ENCODE measurements around the gene GJC1. TPM values are rescaled to one million over a fixed set of nuclear protein-coding genes. Genes with fewer than 3 reads are reported as not detected.
A peak's percentile ranks its signal among the peaks of the same experiment; 100 is the strongest.

Gene GJC1
- total RNA-seq, 1 experiment from 2014 or later, result 119 TPM

DNA sequence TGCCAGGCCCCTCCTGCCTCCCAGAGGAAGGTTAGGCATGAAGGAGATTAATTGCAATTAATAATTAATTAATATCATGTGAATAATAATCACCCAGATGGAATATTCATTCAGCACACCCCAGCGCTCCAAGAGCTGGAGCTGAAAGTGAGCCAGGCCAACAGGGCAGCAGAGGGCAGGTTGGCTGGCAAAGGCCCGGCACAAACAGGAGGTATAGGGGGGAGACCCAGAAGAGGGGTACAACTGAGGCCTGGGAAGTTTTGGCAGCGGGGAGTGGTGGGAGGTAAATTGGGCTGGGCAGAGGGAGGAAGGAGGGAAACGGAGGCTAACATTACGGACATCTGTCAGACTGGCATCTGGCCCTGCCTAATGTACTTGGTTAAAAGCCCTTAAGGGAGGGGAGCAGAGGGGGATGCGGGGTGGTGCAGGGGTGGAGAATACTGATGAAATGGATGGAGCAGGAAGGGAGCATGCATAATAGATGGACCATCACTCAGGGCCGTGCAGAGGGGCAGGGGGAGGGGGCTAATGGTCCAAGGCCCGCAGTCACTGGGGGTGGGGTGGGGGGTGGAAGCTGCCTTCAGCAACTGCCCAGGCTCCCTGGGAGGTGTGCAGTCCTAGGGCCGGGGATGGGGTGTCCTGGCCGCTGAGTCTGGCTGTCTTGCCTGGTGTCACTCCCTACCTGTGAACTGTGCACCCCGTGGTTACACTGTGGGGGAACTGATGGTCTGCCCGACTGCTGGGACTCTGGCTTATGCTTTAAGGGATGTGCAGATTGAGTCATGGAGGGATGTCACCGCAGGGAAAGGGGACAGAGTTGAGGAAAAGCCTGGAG, 69.4 kb downstream of the GJC1 start:
- H4K20me1 ChIP-seq (ENCODE audit: control insufficient read depth, insufficient read depth, insufficient read length), result no peaks in the 10 kb centered on the region
- H3K9ac ChIP-seq (ENCODE audit: extremely low read depth, insufficient read length, low read length), result no peak overlapping the region
- no peak overlapping the region for H2BK20ac ChIP-seq (ENCODE audit: low read depth, low read length, poor library complexity, severe bottlenecking)
- Mint-ChIP-seq H3K27ac (no peak overlapping the region), H3K36me3 (ENCODE audit: insufficient read depth in 1 of 3, low read depth in 3 of 3) (no peaks in the 10 kb centered on the region), H3K9me3 (no peaks in the 10 kb centered on the region; a peak in 1 of 5 replicates), H3K27me3 (ENCODE audit: low read depth) (peaks cover 74% of the 10 kb centered on the region), H3K4me1 (peaks cover 2 to 10% of the 10 kb centered on the region in 2 experiments; a peak in 2 of 4 replicates), H3K4me3 (peak overlapping the region in 1 of 2 experiments; percentile 65; a peak in 3 of 5 replicates)
- peaks cover 19% of the 10 kb centered on the region for H3K27me3 ChIP-seq (ENCODE audit: insufficient read depth, low read length)
- H3K14ac ChIP-seq (ENCODE audit: insufficient read depth, low read length), result no peak overlapping the region
- H3K56ac ChIP-seq (ENCODE audit: insufficient read length, low read depth, low read length), result no peak overlapping the region
- no peak overlapping the region for H2BK12ac ChIP-seq (ENCODE audit: insufficient read length, low read depth, low read length)
- no peak overlapping the region for H2BK15ac ChIP-seq (ENCODE audit: low read depth, low read length)
- no peaks in the 10 kb centered on the region for H3K79me2 ChIP-seq (ENCODE audit: insufficient read depth, low read length)
- H3K9me3 ChIP-seq (ENCODE audit: control insufficient read depth, low read depth, low read length), result no peaks in the 10 kb centered on the region
- H2AFZ ChIP-seq (ENCODE audit: low read length), result no peak overlapping the region
- H3K79me1 ChIP-seq (ENCODE audit: insufficient read depth, low read depth, low read length, poor library complexity, severe bottlenecking), result no peaks in the 10 kb centered on the region
- no peak overlapping the region for H3K27ac ChIP-seq (ENCODE audit: insufficient read length, low read depth, low read length)
- TF ChIP-seq, protein P1, sequence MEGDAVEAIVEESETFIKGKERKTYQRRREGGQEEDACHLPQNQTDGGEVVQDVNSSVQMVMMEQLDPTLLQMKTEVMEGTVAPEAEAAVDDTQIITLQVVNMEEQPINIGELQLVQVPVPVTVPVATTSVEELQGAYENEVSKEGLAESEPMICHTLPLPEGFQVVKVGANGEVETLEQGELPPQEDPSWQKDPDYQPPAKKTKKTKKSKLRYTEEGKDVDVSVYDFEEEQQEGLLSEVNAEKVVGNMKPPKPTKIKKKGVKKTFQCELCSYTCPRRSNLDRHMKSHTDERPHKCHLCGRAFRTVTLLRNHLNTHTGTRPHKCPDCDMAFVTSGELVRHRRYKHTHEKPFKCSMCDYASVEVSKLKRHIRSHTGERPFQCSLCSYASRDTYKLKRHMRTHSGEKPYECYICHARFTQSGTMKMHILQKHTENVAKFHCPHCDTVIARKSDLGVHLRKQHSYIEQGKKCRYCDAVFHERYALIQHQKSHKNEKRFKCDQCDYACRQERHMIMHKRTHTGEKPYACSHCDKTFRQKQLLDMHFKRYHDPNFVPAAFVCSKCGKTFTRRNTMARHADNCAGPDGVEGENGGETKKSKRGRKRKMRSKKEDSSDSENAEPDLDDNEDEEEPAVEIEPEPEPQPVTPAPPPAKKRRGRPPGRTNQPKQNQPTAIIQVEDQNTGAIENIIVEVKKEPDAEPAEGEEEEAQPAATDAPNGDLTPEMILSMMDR (conservative IDR thresholded peaks at IDR 0.05), result no peak
- H2BK120ac ChIP-seq (ENCODE audit: low read depth, low read length, poor library complexity, severe bottlenecking), result no peak overlapping the region
- H4K8ac ChIP-seq (replicated peaks; ENCODE audit: insufficient read length, low read depth, low read length), result no peak overlapping the region
- no peak overlapping the region for H4K91ac ChIP-seq (ENCODE audit: insufficient read length, low read depth, low read length)
- H2BK5ac ChIP-seq (ENCODE audit: insufficient read length, low read length), result no peak overlapping the region
- no peak overlapping the region for H3T11ph ChIP-seq (ENCODE audit: low read length)
- no peak overlapping the region for H3K4me2 ChIP-seq (ENCODE audit: insufficient read depth, insufficient read length, low read length)
- H3K23ac ChIP-seq (ENCODE audit: insufficient read length, low read depth, low read length), result no peak overlapping the region
- H2AK5ac ChIP-seq (ENCODE audit: insufficient read length, low read length), result no peak overlapping the region
- peaks cover 7% of the 10 kb centered on the region for H3K23me2 ChIP-seq (ENCODE audit: insufficient read length, low read depth, low read length, poor library complexity, severe bottlenecking)
- H4K5ac ChIP-seq (ENCODE audit: insufficient read length, low read depth, low read length), result no peak overlapping the region
- DNase-seq, result peak; percentile 31
- H3K18ac ChIP-seq (ENCODE audit: insufficient read length, low read depth, low read length), result no peak overlapping the region
- WGBS (ENCODE audit: extremely low coverage, insufficient read length, low lambda C conversion rate), result no CpG with 5 or more reads among the region's 13 CpGs
- no peaks in the 10 kb centered on the region for H3K4me1 ChIP-seq (ENCODE audit: insufficient read depth, low read length)
- no peak overlapping the region for H3K4ac ChIP-seq (ENCODE audit: low read depth, low read length)
